ENCODE measurements around the gene BACH2. TPM values are rescaled to one million over a fixed set of nuclear protein-coding genes. Genes with fewer than 3 reads are reported as not detected.

The BACH2 gene
- total RNA-seq, 1 donor from 2014 or later: 3.9 TPM

DNA sequence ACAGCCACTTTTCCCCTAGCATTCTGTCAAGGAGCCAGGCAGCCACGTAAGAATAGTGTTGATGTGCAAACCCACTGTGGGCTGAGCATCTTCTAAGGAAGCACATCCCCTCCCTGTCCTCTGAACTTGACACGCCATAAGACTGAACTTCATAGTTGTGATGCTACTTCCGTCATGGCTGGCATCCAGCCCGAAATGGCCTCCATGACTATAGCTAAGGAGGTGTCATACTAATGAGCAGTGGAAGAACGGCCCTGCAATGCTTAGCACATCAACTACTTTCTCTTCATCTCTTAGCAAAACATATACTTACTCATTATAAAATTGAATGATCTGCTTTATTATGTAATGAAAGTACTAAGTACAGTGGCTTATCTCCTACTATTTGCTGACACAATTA is 292.1 kb downstream of the BACH2 start:
- H3K4me3 Mint-ChIP-seq: no peak overlapping the region
- H3K36me3 Mint-ChIP-seq: peaks cover 19% of the 10 kb centered on the region
- H3K27me3 Mint-ChIP-seq (ENCODE audit: insufficient read depth, low read depth): peaks cover 6% of the 10 kb centered on the region
- Histone ChIP-seq H3K27me3 (no peaks in the 10 kb centered on the region), H3K9ac (no peak overlapping the region), H3K27ac (no peak overlapping the region), H3K9me3 (ENCODE audit: low read depth) (no peaks in the 10 kb centered on the region), H3K4me3 (no peak overlapping the region), H4K20me1 (ENCODE audit: low read depth) (no peaks in the 10 kb centered on the region), H3K79me2 (ENCODE audit: low read depth) (no peaks in the 10 kb centered on the region), H3K36me3 (no peaks in the 10 kb centered on the region), H3K4me1 (peaks cover 15% of the 10 kb centered on the region), H3F3A (ENCODE audit: low read depth) (no peaks in the 10 kb centered on the region), H2AFZ (replicated peaks) (no peak overlapping the region), H3K4me2 (no peak overlapping the region)
- TF ChIP-seq EZH2 (IDR thresholded peaks at IDR 0.05): no peak
- no peak for TF ChIP-seq EZH2phosphoT487 (IDR thresholded peaks at IDR 0.05)
- TF ChIP-seq, protein P1, sequence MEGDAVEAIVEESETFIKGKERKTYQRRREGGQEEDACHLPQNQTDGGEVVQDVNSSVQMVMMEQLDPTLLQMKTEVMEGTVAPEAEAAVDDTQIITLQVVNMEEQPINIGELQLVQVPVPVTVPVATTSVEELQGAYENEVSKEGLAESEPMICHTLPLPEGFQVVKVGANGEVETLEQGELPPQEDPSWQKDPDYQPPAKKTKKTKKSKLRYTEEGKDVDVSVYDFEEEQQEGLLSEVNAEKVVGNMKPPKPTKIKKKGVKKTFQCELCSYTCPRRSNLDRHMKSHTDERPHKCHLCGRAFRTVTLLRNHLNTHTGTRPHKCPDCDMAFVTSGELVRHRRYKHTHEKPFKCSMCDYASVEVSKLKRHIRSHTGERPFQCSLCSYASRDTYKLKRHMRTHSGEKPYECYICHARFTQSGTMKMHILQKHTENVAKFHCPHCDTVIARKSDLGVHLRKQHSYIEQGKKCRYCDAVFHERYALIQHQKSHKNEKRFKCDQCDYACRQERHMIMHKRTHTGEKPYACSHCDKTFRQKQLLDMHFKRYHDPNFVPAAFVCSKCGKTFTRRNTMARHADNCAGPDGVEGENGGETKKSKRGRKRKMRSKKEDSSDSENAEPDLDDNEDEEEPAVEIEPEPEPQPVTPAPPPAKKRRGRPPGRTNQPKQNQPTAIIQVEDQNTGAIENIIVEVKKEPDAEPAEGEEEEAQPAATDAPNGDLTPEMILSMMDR (IDR thresholded peaks at IDR 0.05): no peak
- no peak for DNase-seq (ENCODE audit: low spot score)
- H3K4me1 Mint-ChIP-seq: peaks cover 15% of the 10 kb centered on the region
- peaks cover 9% of the 10 kb centered on the region for H3K9me3 Mint-ChIP-seq
- H3K27ac Mint-ChIP-seq: no peak overlapping the region

DNA sequence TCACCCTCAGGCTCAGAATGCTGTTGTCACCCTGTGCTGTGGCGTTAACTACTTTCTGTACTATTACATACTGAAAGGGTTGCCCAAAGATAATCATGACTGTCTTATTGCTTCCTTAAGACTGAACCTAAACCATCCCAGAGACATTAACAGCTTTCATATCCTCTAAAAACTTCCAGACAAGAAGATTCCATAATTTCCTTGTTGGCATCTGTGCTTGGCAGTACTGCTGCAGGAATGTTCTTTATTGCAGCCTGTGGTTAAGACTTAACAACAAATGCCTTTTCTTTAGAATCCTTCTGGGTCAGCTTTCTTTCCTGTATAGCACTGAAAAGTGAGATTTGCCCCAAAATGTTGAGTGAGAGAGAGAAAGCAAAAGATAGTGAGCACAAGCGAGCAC is 292.7 kb downstream of the BACH2 start:
- Mint-ChIP-seq H3K27ac (no peak overlapping the region), H3K4me1 (peaks cover 12% of the 10 kb centered on the region), H3K27me3 (ENCODE audit: insufficient read depth, low read depth) (peaks cover 6% of the 10 kb centered on the region), H3K36me3 (peaks cover 17% of the 10 kb centered on the region), H3K9me3 (peaks cover 7% of the 10 kb centered on the region), H3K4me3 (no peak overlapping the region)
- no peaks in the 10 kb centered on the region for H4K20me1 ChIP-seq (ENCODE audit: low read depth)
- H3K27ac ChIP-seq: no peak overlapping the region
- no peaks in the 10 kb centered on the region for H3K9me3 ChIP-seq (ENCODE audit: low read depth)
- H3K4me2 ChIP-seq: no peak overlapping the region
- H2AFZ ChIP-seq (replicated peaks): no peak overlapping the region
- TF ChIP-seq, protein P1 (IDR thresholded peaks at IDR 0.05): no peak
- TF ChIP-seq EZH2 (IDR thresholded peaks at IDR 0.05) (no peak), EZH2phosphoT487 (IDR thresholded peaks at IDR 0.05) (no peak)
- no peaks in the 10 kb centered on the region for H3K79me2 ChIP-seq (ENCODE audit: low read depth)
- H3F3A ChIP-seq (ENCODE audit: low read depth): no peaks in the 10 kb centered on the region
- H3K36me3 ChIP-seq: no peaks in the 10 kb centered on the region
- no peak for DNase-seq (ENCODE audit: low spot score)
- H3K27me3 ChIP-seq: no peaks in the 10 kb centered on the region
- no peak overlapping the region for H3K9ac ChIP-seq
- no peak overlapping the region for H3K4me3 ChIP-seq
- peaks cover 15% of the 10 kb centered on the region for H3K4me1 ChIP-seq

DNA sequence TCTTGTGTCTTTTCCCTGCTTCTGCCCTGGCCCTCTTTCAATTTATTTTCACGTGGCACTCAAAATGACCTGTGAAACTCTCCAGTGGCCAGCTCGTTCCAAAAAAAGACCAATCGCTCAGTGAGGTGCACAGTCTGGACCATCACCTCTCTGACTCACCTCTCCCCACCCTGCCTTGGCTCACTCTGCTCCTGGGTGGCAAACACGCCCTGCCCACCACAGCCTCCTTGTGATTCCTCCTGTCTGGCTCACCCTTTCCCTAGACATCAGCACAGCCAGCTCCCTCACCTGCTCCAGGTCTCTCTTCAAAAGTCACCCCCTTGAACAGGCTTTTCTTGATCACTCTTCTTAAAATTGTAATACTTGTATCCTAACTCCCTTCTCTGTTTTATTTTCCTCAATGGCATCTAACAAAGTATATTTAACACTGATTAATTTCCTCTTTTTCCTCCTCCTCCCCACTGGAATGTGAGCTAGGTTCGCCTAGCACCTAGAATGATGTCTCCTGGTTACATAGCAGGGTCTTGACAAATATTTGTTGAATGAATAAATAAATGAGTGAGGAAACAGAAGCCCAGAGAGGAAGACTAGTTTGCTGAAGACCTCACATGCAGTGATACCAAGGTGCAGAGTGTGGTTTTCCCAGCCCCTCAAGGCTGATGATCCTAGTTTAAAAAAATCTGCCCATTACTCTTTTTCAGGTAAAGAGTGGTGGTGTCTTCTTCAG is 293.4 kb downstream of the BACH2 start:
- Histone ChIP-seq H3K27me3 (no peaks in the 10 kb centered on the region), H3K79me2 (ENCODE audit: low read depth) (no peaks in the 10 kb centered on the region), H3K27ac (no peak overlapping the region), H3K4me2 (no peak overlapping the region), H4K20me1 (ENCODE audit: low read depth) (no peaks in the 10 kb centered on the region), H3K9me3 (ENCODE audit: low read depth) (no peaks in the 10 kb centered on the region), H3F3A (ENCODE audit: low read depth) (no peaks in the 10 kb centered on the region), H3K4me1 (peaks cover 15% of the 10 kb centered on the region), H3K9ac (no peak overlapping the region), H2AFZ (replicated peaks) (no peak overlapping the region), H3K4me3 (no peak overlapping the region), H3K36me3 (no peaks in the 10 kb centered on the region)
- no peak overlapping the region for H3K27ac Mint-ChIP-seq
- no peak for TF ChIP-seq EZH2phosphoT487 (IDR thresholded peaks at IDR 0.05)
- TF ChIP-seq, protein P1 (IDR thresholded peaks at IDR 0.05): no peak
- TF ChIP-seq EZH2 (IDR thresholded peaks at IDR 0.05): no peak
- H3K36me3 Mint-ChIP-seq: peaks cover 10% of the 10 kb centered on the region
- no peak overlapping the region for H3K4me3 Mint-ChIP-seq
- H3K27me3 Mint-ChIP-seq (ENCODE audit: insufficient read depth, low read depth): peaks cover 6% of the 10 kb centered on the region
- no peak for DNase-seq (ENCODE audit: low spot score)
- peaks cover 3% of the 10 kb centered on the region for H3K9me3 Mint-ChIP-seq
- peaks cover 16% of the 10 kb centered on the region for H3K4me1 Mint-ChIP-seq

Data from neural progenitor cell (in vitro differentiated cells).